ENCODE data around the gene AP2M1.

GRCh38 chr3:184177767-184178306 is 3.2 kb downstream of the AP2M1 start:
- TF ChIP-seq RAD21 (conservative IDR thresholded peaks at IDR 0.05 in 1 of 2, IDR thresholded peaks at IDR 0.05 in 1 of 2) (no peak), MAX (IDR thresholded peaks at IDR 0.05) (no peak), CTCF (IDR thresholded peaks at IDR 0.05) (no peak), POLR2A (IDR thresholded peaks at IDR 0.05; ENCODE audit: low read length) (no peak), CHD2 (IDR thresholded peaks at IDR 0.05; ENCODE audit: low read length, partially characterized antibody) (no peak), BCL3 (IDR thresholded peaks at IDR 0.05) (no peak), ZNF302 (CRISPR knock-in tag; IDR thresholded peaks at IDR 0.05) (no peak), ELK1 (IDR thresholded peaks at IDR 0.05; ENCODE audit: low read depth, low read length) (no peak), HDAC2 (IDR thresholded peaks at IDR 0.05) (no peak), HES2 (IDR thresholded peaks at IDR 0.05) (no peak), HMGXB4 (CRISPR knock-in tag; IDR thresholded peaks at IDR 0.05; ENCODE audit: borderline replicate concordance) (no peak), REST (IDR thresholded peaks at IDR 0.05) (no peak), TP53 (CRISPR knock-in tag; IDR thresholded peaks at IDR 0.05) (no peak)
